Loucy (cell line): ENCODE data around the gene IGFALS.

Source experiments
- H2AFZ ChIP-seq: fragments of 200-600 bp; sonication (generic); 2 replicates; pipeline ENCODE4 v1.6.0; 2016; ENCODE audit warnings: antibody characterized with exemption, mild to moderate bottlenecking, low read length, moderate library complexity
- H3F3A ChIP-seq: fragments of 200-600 bp; 2 replicates; pipeline ENCODE4 v1.6.0; 2016; ENCODE audit warnings: antibody characterized with exemption, low read depth, mild to moderate bottlenecking
- H3K27me3 ChIP-seq: fragments of 200-600 bp; sonication (generic); 2 replicates; pipeline ENCODE4 v1.6.1; 2014; ENCODE audit warnings: low read length, mild to moderate bottlenecking; ENCODE audit not compliant: insufficient read depth, poor library complexity, severe bottlenecking
- H3K36me3 ChIP-seq: fragments of 200-600 bp; sonication (generic); 2 replicates; pipeline ENCODE4 v1.6.1; 2016; ENCODE audit warnings: low read length; ENCODE audit not compliant: insufficient read depth
- H3K4me1 ChIP-seq: fragments of 200-600 bp; sonication (generic); 2 replicates; pipeline ENCODE4 v1.5.1; 2014; ENCODE audit warnings: low read length, mild to moderate bottlenecking; ENCODE audit not compliant: insufficient read depth, poor library complexity, severe bottlenecking
- H3K4me2 ChIP-seq: fragments of 200-600 bp; sonication (generic); 2 replicates; pipeline ENCODE4 v1.6.0; 2014; ENCODE audit warnings: antibody characterized with exemption, low read length, low read depth, mild to moderate bottlenecking; ENCODE audit not compliant: poor library complexity, severe bottlenecking
- H3K4me3 ChIP-seq: fragments of 200-600 bp; sonication (generic); 2 replicates; pipeline ENCODE4 v1.5.1; 2014; ENCODE audit warnings: low read length, mild to moderate bottlenecking, mixed read lengths; ENCODE audit not compliant: poor library complexity, severe bottlenecking
- H3K79me2 ChIP-seq: fragments of 200-600 bp; sonication (generic); 2 replicates; pipeline ENCODE4 v1.6.1; 2014; ENCODE audit warnings: low read length; ENCODE audit not compliant: insufficient read depth
- H3K9ac ChIP-seq: fragments of 200-600 bp; sonication (generic); 2 replicates; pipeline ENCODE4 v1.6.0; 2014; ENCODE audit warnings: mild to moderate bottlenecking, low read depth, low read length, moderate library complexity; ENCODE audit not compliant: poor library complexity, severe bottlenecking
- H3K9me2 ChIP-seq: fragments of 200-600 bp; sonication (generic); replicated peaks from 2 replicates; pipeline ENCODE4 v1.6.1; 2016; ENCODE audit warnings: low read depth, low read length, mixed read lengths
- H3K9me3 ChIP-seq: fragments of 200-600 bp; sonication (generic); 2 replicates; pipeline ENCODE4 v1.6.1; 2014; ENCODE audit warnings: mild to moderate bottlenecking, antibody characterized with exemption, low read length, low read depth; ENCODE audit not compliant: insufficient read depth
- H4K20me1 ChIP-seq: fragments of 200-600 bp; sonication (generic); 2 replicates; pipeline ENCODE4 v1.6.0; 2014; ENCODE audit warnings: antibody characterized with exemption, low read length, mild to moderate bottlenecking; ENCODE audit not compliant: insufficient read depth, poor library complexity, severe bottlenecking
- CTCF ChIP-seq: fragments of 200-600 bp; sonication (generic); conservative IDR thresholded peaks from 2 replicates; pipeline ENCODE4 v1.5.1; 2014; ENCODE audit warnings: mild to moderate bottlenecking, antibody characterized with exemption, low read length
- EZH2phosphoT487 ChIP-seq: fragments of 200-600 bp; IDR thresholded peaks from 2 replicates; pipeline ENCODE4 v1.6.1; 2018; ENCODE audit warnings: antibody characterized with exemption, mild to moderate bottlenecking, moderate library complexity, borderline replicate concordance

IGFALS gene

DNA sequence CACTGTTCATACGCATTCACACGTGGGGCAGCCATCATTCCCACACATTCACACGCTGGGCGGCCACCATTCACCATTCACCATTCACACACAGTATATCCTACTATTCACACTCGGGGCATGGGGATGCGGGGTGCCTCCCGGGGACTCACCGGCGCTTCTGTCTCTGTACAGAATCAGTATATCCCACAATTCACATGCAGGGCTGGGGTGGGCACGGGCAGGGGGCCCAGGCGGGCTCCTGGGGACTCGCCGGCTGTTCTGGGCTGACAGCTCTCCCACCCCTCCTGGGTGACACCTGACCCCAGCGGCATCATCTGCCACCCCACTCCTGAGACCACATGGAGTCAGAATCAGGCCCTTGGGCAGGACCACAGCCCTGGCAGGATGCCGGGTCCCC, 31.8 kb downstream of the IGFALS start:
- Histone ChIP-seq H3K4me1 (no peaks in the 10 kb centered on the region), H3K27me3 (no peaks in the 10 kb centered on the region), H3K36me3 (no peaks in the 10 kb centered on the region), H3K79me2 (no peaks in the 10 kb centered on the region), H3K4me2 (no peak overlapping the region), H3K9me2 (no peaks in the 10 kb centered on the region), H3K4me3 (no peak overlapping the region), H3K9me3 (no peaks in the 10 kb centered on the region), H3K9ac (no peak overlapping the region), H4K20me1 (no peaks in the 10 kb centered on the region), H3F3A (no peaks in the 10 kb centered on the region), H2AFZ (no peak overlapping the region)
- TF ChIP-seq EZH2phosphoT487 (no peak), CTCF (no peak)

- Histone ChIP-seq H3K27me3 (no peaks in the 10 kb centered on the region), H3K79me2 (no peaks in the 10 kb centered on the region), H3K4me2 (no peak overlapping the region), H2AFZ (no peak overlapping the region), H3K9me2 (no peaks in the 10 kb centered on the region), H3K9ac (no peak overlapping the region), H3K4me3 (no peak overlapping the region), H3K36me3 (no peaks in the 10 kb centered on the region), H3F3A (no peaks in the 10 kb centered on the region), H4K20me1 (no peaks in the 10 kb centered on the region), H3K9me3 (no peaks in the 10 kb centered on the region), H3K4me1 (no peaks in the 10 kb centered on the region)
- no peak for TF ChIP-seq EZH2phosphoT487
- no peak for TF ChIP-seq CTCF
Measured at GRCh38 chr16:1760911-1761310, 32.6 kb downstream of the IGFALS start.

- TF ChIP-seq EZH2phosphoT487 (no peak), CTCF (no peak)
- no peaks in the 10 kb centered on the region for H3K27me3 ChIP-seq
- H3K4me3 ChIP-seq = no peak overlapping the region
- no peaks in the 10 kb centered on the region for H3K9me3 ChIP-seq
- no peaks in the 10 kb centered on the region for H3F3A ChIP-seq
- no peaks in the 10 kb centered on the region for H3K79me2 ChIP-seq
- no peak overlapping the region for H3K4me2 ChIP-seq
- no peak overlapping the region for H2AFZ ChIP-seq
- H4K20me1 ChIP-seq = no peaks in the 10 kb centered on the region
- no peaks in the 10 kb centered on the region for H3K36me3 ChIP-seq
- H3K9me2 ChIP-seq = no peaks in the 10 kb centered on the region
- no peak overlapping the region for H3K9ac ChIP-seq
- no peaks in the 10 kb centered on the region for H3K4me1 ChIP-seq
Measured at GRCh38 chr16:1759511-1759910, 34.0 kb downstream of the IGFALS start.
